Stimulated activated CD8-positive, alpha-beta memory T cell treated with anti-CD3 and anti-CD28 coated beads, Interleukin-15, amount 100 ng/mL, for 24 hours (primary cell): ENCODE results near the gene IHH.

Experiments
- DNase-seq: peaks from one replicate; pipeline ENCODE4 v3.0.0-alpha.2; 2020; ENCODE audit warnings: low read depth

Gene IHH

DNA sequence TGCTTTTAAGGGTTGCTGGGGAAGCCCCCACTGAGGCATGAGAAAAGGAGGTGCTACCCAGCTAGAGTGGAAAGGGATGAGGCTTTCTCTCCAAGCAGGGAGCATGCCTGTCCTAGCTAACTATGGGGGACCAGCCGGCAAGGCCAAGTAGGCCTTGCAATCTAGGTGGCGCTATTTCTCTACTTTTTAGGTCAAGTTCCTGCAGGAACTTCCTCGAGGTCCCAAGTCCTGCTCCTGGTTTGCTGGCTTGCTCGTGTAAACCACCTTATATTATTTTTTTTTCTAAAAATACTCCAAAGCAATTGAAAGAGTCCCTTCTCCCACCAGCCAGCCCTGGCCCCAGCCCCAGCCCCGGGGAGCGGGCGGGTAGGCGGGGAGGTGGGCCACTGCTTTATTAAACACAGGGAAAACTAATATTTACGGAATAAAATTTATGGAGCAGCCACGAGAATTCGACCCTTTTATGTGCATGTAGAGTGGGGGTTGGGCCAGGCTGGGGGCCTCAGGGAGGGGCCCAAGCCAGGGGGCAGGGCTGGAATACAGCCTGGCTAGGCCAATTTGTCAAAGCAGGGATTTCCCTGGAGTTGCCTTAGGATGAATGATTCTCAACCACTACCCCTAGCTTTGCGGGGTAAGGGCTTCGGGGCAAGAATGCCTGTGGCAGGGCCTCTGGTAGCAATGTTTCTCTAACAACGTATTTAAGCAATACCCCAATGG lies 12.8 kb upstream of the IHH start:
- DNase-seq, result no peak

DNA sequence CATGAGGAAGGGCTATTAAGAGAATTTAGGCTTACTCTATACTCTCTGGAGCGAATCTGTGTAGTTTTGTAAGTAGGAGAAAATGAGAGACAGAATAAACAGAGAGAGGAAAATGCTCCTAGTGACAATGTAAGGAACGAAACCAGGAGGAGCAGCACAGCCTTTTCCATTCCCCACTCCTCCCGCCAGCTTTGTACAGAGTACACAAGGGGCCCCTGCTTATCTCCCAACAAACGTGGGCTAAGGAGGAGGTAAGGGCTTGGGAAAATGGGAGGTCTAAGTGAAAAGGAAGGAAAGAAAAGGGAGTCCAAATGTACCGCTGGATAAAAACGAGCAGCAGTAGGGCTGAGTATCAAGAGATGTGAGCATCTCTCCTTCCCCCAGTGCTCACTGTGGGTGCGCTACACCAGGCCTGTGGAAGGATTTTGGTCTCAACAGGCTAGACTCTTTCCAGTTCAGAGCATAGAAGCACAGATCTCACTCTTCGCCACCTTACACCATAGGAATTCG lies 12.1 kb upstream of the IHH start:
- no peak for DNase-seq

DNA sequence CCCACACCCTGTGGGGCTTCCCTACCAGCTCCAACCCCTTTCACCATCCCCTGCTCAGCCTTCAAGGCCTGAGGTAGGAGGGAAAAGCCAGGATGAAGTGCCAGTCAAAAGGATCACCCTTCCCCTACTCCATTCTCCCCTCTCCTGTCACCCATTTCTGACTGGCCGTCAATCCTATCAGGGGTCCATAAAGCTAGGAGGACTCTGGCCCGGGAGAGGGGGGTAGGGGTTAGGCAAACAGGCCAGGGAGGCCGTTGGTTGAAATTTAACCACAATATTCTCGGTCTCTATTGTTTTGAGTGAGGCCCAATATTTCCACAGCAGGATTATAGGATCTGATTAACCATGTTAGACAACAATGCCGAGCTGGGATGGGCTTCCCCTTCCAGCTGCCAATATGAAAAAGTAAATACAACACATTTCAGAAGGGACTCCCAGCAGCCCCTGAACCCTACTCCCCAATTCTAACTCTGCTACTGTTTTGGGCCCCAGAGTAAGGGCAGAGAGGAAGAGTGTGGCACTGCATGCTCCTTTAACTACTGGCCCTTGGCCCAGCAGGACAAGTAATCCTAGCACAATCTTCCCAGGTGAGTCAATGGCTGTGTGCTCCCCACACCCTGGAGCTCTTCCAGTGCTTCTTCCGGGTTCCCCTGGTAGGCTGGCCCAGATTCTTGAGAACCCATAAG lies 10.6 kb upstream of the IHH start:
- DNase-seq, result no peak

DNA sequence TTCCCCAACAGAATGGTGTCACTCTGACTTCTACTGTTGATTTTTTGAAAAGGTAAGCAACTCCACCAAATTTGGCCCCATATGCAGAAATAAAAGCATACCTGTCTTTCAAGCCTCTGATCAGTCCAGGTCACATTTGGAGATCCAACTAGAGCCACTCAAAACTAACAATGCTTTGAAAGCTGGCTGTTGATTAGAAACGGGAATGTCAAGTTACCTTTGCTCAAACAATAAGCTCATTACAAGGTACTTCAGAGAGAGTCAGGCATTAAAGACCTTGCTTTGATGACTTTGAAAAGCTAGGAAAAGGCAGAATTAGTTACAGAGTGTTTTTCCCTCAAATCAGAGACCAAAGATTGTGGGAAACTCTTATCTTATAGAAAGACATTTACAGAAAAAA lies 4.8 kb upstream of the IHH start:
- no peak for DNase-seq

DNA sequence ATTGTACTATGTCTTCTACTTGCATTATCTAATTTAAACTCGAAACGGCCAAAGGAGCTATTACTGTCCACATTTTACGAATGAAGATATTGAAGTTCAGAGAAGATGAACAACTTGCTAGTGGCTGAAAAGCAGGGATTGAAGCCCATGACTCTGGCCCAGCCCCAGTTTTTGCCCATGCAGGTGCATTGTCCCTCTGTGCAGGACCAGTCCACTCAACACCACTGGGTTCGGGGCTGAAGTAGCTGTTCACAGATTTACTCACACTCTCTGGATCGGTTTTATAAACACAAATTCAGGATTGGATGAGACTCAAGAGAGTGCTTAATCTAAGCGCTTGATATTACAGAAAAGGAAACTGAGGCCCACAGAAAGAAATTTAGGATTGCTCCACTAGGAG lies 1.4 kb upstream of the IHH start:
- no peak for DNase-seq

DNA sequence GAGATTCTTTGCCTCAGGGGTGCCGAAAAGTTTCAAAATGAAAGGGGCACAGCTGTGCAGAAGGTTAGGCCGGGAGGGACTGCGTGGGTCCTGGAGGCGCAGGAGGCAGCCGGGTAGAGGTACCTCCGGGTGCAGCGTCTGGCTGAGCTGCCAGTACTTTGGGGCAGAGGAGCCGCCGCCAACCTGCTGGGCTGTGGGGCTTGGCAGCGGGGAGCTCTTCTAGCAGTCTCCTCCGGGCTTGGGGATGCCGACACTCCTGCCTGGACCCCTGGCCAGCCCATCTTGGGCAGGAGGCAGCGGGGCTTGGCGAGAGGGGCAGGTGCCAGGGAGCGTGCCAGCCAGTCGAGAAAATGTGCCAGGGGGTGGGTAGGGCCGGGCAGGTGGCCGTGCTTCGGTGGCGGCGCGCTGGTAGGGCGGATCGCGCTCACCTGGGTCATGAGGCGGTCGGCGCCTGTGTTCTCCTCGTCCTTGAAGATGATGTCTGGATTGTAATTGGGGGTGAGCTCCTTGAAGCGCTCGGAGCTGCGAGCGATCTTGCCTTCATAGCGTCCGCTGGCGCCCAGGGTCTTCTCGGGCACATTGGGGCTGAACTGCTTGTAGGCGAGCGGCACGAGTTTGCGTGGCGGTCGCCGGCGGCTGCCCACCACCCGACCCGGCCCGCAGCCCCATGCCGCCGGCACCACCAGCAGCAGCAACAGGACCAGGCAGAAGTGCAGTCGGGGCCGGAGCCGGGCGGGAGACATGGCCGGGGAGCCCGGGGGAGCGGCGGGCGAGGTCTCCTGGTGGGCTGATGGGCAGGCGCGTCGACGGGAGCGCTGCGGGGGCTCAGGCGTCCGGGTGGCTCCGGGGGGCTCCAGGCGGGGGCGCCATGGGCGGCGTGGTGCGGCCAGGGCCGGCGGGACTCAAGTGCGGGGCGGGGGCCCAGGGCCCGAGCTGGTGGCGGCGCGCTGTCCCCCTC lies 717 bp downstream of the IHH start:
- DNase-seq, result no peak

DNA sequence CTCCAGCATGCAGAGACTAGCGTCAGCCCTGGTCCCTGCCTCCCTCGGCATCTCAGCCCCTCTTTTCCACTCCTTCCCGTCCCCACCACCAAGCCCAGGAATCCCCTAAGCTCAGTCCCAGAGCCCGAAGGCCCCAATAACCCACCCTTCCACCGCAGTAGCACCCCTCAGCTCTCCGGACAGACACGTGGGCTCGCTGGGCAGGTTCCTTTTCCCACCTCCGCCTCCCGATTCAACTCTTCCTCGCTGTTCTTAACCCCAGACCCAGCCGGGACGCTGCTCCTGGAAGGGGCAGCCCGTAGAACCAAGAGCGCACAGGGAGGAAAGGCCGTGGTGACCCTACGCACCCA lies 1.4 kb downstream of the IHH start:
- DNase-seq, result no peak

DNA sequence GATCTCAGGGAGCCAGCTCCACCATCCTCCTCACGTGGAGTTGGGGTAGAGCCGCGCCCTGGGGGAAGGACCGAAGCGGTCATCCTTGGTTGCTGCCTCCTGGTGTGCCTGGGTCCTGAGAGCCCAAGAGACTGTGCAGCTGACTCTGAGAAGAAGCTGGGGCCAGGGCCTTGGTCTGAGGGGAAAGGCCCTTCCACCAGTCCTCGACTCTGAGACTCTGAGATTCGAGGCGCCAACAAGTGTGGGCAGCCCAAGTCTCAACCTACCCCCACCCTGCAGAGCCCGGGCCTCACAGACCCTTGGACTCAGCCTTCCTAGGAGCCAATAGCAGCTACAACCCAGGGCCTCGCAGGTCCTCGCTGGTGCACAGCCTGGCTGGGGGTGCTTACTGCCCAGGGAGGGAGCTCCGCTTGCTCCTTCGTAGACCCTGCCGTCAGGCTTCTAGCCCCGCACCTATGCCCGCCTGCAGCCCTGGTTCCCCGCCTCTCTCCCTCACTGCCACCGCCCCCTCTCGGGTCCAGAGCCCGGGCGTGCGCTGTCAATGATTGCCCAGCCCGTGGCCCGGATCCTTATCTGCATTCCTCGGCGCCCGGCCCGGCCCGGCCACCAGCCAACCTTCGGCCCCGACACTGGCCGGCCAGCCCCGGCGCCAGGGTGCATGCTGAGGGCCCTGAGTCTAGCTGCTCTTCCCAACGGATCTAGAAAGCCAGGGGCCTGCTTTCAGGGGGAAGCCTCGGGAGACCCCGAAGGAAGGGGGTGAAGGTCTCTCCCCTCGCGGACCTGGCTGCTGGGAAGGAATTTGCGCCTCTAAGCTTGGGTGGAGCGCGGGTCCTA lies 2.0 kb downstream of the IHH start:
- DNase-seq, result no peak

DNA sequence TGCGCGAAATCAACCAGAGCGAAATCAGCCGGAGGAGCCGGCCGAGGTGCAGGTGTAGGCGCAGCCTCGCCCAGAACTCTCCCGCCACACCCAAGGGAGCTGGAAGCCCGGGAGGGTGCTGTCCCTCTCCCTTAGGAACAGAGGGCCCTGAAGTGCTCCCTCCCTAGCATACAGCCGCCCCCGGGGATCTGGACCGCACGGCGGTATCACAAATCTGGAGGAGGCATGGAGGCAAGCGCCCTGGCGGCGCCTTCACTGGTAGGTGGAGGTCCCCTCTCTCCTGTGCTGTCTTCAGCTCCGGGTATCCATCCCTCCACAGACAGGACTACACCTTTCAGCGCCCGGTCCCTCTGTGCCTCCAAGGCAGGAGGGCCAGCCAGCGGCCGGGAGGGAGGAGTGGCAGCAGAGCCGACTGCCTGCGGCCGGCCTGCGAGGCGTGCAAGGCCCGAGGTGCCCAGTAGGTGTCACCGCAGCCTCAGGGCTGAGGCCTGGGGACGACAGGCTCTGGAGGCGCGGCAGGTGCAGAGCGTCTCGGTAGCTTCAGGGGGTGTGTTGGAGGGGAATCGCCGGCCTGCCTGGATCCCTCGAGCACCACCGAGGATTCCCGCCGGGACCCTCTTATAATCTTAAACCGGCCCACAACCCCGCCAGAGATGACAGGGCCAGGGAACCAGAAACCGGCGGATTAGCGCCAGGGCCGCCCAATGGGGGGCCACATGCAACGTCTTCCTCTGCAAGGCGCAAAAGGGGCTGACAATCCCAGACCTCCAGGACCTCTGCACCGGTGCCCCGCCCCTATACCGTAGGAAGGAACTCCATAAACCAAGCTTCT lies 2.8 kb downstream of the IHH start:
- DNase-seq, result peak; percentile 40

DNA sequence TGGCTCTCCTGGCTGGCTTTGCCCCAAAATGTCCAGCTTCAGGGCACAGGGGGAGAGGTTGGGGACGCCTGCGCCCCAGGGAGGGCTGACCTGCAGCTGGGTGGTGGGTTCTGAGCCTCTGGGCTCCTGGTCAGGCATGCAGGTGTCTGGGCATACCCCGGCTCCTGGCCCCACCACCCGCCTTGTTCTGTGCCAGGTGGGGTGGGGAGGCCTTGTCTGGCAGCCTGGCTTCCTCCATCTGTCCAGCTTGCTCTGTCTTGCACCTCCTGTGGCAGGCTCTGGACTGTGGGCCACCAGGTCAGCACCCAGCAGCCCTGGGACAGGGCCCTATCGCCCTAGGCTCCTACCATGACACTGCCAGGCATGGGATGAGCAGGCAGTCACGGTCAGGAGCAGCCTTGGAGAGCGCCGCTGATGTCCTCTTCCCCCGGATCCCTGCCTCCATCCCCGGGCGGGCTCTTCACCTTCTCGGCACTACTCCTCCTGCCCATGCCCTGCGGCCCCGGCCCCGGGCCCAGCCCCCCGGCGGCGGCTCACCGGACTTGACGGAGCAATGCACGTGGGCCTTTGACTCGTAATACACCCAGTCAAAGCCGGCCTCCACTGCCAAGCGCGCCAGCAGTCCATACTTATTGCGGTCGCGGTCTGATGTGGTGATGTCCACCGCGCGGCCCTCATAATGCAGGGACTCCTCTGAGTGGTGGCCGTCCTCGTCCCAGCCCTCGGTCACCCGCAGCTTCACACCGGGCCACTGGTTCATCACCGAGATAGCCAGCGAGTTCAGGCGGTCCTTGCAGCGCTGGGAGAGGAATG lies 3.6 kb downstream of the IHH start:
- DNase-seq, result no peak

DNA sequence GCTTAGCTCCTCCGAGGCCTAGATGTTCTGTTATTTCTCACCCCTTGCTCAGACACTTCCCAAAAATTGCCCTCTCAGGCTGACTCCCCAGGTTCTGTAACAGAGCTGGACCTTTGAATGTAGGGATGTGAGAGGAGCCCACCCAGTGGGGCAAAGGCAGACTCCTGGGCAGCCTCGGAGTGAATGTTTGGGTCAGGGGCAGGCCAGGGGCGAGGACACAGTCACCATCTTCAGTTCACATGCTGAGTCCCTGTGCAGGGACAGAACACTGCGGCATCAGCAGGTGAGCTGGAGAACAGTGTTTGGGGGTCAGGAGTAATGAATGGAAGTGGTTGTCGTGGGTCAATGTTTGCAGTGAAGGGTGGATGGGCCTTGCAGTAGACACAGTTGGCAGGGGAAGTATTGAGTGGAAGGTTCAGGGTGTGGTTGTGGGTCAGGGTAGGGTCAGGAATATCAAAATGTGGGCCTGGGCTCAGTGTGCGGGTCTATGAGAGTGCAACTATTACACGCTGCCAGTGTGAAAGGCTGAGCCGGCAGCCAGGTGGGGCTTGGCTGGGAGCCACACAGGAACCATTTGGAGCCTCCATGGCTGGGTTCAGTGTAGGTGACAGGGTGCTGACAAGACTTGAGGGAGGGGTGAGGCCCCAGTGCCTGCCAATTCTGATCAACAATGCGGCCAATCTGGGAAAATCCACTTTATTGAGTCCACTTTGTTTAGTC lies 4.4 kb downstream of the IHH start:
- no peak for DNase-seq

DNA sequence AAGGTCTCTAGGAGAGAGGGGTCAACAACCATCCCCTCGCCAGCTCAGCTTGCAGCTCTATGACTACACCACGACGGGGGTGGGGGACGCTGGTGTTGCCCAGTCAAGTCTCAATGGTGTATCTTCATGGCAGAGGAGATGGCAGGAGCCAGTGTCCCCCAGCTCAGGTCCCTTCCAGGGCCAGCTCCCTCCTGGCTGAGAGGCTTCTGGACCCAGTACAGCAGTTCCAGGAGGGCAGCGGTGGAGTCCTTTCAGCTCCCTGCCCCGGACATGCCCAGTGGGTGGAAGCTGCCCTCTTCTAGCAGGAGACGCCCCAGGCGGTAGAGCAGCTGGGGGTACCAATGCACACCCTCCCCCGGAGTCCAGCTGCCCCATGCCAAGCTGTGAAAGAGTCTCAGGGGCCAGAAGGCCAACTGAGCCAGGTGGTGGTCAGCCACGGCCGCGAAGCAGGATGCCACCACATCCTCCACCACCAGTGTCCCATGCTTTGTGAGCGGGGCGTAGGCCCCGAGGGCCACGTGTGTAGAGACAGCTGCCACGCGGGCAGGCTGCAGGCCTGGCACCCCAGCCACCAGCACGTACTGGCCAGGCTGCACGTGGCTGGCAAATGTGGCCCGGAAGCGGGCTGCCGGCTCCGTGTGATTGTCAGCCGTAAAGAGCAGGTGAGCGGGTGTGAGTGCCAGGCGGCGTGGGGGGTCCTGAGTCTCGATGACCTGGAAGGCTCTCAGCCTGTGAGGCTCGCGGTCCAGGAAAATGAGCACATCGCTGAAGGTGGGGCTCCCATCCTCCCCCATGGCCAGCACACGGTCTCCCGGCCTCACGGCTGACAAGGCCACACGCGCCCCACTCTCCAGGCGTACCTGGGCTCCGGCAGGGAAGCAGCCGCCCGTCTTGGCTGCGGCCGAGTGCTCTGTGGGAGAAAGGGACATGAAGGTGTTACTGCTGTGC lies 5.5 kb downstream of the IHH start:
- DNase-seq, result no peak

DNA sequence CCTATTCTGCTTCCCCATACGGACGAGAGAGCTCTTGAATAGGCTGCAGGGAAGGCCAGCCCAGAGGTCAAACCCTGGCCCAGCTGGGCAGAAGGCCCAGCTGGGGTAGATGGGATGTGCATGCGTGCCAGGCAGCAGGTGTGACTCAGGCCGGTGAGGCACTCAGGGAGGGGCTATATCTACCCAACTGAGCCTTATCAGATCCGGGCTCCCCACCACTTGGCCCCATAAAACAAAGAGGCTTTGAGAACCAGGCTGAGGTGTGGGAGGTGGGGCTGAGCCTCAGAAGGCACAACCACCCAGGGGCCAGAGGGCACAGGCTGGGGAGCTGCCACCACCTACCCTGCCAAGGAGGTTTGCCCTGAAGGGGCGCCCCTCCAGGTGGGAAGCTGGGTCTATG lies 11.4 kb downstream of the IHH start:
- DNase-seq, result no peak

DNA sequence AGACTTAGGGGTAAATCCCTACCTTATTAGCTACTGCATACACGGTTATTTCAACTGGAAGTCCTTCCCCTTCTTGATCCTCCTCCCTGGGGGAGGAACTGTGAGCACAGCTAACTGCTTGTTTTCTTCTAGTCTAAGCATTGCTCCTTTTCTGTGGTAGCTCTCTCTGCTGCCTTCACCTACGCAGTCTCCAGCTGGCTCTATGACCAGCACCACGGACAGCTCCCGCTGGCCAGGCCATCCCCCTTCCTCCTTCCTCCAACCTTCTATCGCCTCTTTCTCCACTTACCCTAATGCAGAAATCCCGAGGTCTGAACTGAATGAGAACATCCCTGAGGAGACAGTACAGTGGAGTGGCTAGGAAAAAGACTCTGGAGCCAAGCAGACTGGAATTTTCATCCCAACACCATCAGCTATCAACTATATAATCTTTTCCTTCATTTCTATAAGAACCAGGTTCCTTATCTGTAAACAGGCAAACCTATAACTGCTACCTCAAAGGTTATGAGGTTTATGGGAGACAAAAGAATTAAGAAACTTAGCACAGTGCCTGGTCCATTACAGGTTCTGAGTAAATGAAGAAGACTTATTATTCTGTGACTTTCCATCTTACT lies 14.7 kb downstream of the IHH start:
- no peak for DNase-seq

DNA sequence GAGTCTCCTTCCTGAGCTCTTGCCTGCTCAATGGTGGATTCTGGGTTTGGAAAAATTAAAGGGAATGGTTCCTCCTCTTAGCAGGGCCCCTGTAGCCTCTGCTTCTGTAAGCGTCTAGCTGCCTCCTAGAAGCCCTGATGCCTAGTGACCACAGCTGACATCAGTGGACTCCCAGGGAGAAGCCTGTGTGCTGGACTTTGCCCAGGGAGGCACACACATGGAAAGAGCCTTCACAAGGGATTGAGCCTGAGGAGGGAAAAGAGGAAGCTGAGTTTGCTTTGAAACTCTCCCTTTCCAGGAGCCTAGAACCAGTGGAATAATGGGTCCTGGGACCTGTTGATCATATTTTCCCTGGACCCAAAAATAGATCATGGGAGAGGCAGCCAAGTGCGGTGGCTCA lies 18.0 kb downstream of the IHH start:
- DNase-seq, result no peak

DNA sequence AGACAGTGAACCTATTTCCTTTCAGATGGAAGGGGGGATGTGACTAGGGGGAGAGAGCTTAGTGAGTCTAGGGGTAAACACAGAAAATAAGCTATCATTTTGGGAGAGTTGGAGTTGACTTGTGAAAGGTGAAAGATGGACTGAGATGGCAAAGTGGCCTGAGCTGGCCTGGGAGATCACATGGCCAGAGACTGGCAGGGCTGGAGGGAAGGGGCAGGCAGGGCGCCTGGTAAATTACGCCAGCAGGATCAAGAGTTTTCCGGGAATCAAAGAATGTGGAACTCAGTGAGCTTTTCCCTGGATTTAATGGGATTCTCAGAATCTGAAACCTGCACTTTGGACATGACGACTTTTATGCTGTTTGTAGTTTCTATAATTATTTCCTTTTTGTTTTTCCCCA lies 18.6 kb downstream of the IHH start:
- DNase-seq, result no peak

DNA sequence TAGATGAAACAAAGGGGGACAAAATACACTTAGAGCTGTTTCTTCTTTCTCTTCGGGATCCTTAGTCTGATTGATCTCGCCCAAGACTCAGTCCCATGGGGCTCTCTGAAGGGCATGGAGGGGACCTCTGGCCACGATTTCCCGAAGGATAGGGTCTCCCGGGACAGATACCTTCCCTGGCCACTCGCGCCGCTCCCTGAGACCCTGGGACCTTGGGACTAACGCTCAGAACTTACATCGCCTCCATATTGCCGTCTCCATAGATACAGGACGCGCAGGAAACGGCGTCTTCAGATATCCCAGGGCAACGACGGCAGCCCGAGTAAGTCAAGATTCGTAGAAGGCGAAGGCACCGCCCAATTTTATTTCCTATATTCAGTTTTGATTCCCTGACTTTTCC lies 19.5 kb downstream of the IHH start, which contains the start of gene CFAP65:
Gene CFAP65 (minus strand): TSS at position 265 of the 400 bp plus-strand sequence. CDS start 2,468 bp downstream, outside the sequence.
- no peak for DNase-seq

DNA sequence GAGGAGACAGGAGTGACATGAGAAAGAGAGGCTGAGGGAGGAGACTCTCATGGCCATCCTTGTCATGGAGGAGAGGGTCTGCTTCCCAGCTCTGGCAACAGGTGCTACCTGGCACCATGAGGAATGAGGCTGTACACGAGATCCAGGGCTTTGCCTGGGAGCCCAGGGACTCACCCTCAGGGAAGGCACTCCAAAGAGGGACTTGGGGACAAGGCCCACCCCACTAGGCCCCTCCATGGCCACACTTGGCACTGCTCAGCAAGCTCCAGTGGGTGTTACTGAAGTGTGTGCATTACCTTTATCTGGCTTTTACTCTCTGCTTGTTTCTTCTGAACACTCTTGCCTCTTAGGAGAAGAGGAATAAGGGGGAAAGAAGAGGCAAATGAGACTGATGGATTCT lies 22.1 kb downstream of the IHH start:
- no peak for DNase-seq
